Hematopoietic multipotent progenitor cell treated with erythropoietin and hydrocortisone succinate and interleukin-3 and kit ligand, for 15 days (in vitro differentiated cells): ENCODE results near the gene RNU1-3.
"Not testable (repeated sequence)": the region's sequence is repeated elsewhere in the genome, so short reads cannot be mapped to it uniquely, and the experiment has no call there.

Experiments used
- DNase-seq: peaks from one replicate; pipeline ENCODE4 v3.0.0-alpha.2; 2015; ENCODE audit warnings: low spot score

The RNU1-3 gene

DNA sequence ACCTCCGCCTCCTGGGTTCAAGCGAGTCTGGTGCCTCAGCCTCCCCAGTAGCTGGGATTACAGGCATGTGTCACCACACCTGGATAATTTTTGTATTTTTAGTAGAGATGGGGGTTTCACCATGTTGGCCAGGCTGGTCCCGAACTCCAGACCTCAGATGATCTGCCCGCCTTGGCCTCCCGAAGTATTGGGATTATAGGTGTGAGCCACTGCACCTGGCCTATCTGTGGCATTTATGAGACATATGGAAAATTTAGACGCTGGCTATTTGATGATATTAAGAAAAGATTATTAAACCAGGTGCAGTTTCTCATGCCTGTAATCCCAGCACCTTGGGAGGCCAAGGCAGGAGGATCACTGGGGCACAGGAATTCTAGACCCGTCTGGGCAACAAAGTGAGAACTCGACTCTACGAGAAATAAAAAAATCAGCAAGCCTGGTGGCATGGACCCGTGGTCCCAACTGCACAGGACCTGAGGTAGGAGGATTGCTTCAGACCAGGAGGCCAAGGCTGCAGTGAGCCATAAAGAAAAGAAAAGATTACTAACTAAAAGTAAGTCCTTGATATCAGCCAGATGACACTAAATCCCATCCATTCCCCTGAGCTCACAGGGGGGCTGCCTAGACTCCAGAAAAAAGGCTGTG, 30.1 kb downstream of the RNU1-3 start:
- DNase-seq: not testable (repeated sequence)

DNA sequence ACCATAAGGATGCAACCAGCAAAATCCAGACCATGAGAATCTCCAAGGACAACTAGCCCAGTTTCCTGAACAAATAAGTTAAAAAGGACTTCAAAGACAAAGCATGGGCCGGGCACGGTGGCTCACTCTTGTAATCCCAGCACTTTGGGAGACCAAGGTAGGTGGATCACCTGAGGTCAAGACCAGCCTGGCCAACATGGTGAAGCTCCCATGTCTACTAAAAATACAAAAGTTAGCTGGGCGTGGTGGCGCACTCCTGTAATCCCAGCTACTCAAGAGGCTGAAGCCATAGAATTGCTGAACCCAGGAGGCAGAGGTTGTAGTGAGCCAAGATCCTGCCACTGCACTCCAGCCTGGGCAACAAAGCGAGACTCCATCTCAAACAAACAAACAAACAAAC, 30.8 kb downstream of the RNU1-3 start:
- DNase-seq: not testable (repeated sequence)

GRCh38 chr1:16633540-16634282, 33.0 kb downstream of the RNU1-3 start:
- DNase-seq: not testable (repeated sequence)

- not testable (repeated sequence) for DNase-seq
Measured at GRCh38 chr1:16632044-16632850, 34.5 kb downstream of the RNU1-3 start.

- no peak for DNase-seq
Measured at GRCh38 chr1:16631248-16632043, 35.3 kb downstream of the RNU1-3 start.

GRCh38 chr1:16630661-16631247, 36.0 kb downstream of the RNU1-3 start:
- no peak for DNase-seq

DNA sequence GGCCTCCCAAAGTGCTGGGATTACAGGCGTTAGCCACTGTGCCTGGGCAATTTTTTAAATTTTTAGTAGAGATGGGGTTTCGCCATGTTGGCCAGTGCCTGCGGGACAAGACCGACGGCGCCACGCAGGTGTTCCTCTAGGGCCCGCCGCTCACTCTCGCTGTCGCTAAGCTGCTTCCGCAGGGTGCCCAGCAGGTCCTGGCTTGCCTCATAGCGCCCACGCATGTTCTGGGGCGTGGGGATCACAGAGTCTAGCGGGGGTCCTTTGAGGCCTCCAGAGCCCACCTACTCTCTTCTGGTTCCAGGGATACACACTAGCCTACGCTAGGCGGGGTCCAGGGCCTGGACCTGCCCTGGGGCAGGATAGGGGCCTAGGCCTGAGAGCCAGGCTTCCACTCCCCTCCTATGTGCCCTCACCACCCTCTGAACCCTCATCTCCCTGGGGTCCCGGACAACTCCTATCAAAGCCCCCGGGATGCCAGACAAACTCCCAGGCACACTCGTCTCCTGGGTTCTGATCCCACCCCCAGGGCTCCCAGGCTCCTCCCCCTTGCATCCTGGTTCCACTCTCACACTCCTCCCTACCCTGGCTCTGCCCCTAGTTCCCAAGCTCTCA, 36.7 kb downstream of the RNU1-3 start:
- DNase-seq: not testable (repeated sequence)

GRCh38 chr1:16628361-16629111, 38.2 kb downstream of the RNU1-3 start:
- DNase-seq: no peak

DNA sequence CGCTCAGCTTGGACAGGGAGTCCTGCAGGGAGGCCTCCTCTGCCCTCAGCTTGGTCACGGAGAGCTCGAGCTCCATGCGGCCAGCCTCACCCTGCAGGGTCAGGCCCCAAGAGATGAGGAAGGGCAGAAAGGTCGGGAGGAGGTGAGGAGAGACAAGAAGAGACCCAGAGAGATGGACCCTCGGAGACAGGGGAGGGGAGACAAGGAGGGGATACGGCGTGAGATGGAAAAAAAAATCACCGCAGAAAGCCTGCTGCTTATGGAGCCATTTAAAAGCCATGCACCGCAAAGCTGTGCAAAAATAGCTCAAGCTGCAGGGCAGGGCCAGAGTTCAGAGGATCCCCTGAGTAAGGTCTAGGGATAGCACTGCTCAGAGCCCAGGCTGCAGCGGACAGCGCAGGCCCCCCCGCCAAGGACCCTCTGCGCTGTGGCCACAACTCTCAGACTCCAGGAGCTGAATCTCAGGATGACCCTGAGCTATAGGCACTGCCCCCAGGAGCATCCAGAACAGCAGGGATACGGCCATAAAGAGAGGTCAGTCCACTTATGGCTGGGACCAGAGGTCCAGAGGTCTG, 40.3 kb downstream of the RNU1-3 start:
- DNase-seq: not testable (repeated sequence)

GRCh38 chr1:16625497-16626408, 41.0 kb downstream of the RNU1-3 start:
- DNase-seq: no peak

- DNase-seq: not testable (repeated sequence)
Measured at GRCh38 chr1:16623812-16624719, 42.7 kb downstream of the RNU1-3 start.

- not testable (repeated sequence) for DNase-seq
Measured at GRCh38 chr1:16623337-16623736, 43.4 kb downstream of the RNU1-3 start.

DNA sequence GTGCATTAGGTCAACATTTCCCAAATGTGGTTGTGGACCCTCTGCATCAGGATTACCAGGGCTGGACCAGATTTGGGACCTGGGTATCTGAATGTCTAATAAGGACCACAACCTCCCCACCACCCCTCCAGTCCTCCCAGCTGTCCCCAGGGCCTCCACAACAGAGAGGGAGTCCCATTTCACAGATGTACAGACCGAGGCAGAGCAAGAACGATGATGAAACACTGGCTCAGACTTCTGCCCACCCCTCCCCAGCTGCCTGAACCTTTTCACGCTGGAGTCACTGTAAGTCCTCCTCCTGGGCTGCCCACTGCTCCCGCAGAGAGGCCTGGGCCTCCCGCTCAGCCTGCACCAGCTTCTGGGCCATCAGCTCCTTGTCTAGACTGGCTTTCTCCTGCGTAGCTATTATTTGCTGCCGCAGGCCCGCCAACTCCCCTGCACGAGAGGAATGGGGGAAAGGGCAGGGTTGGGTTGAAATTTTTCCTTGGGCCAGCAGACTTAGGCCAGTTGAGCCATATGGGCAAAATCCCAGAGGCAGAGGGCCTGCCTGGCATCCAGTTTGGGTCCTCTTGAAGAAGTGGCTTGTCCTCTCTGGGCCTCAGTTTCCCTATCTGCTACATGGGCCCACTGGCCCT, 45.0 kb downstream of the RNU1-3 start:
- not testable (repeated sequence) for DNase-seq

- DNase-seq: no peak
Measured at GRCh38 chr1:16621300-16621658, 45.5 kb downstream of the RNU1-3 start.

DNA sequence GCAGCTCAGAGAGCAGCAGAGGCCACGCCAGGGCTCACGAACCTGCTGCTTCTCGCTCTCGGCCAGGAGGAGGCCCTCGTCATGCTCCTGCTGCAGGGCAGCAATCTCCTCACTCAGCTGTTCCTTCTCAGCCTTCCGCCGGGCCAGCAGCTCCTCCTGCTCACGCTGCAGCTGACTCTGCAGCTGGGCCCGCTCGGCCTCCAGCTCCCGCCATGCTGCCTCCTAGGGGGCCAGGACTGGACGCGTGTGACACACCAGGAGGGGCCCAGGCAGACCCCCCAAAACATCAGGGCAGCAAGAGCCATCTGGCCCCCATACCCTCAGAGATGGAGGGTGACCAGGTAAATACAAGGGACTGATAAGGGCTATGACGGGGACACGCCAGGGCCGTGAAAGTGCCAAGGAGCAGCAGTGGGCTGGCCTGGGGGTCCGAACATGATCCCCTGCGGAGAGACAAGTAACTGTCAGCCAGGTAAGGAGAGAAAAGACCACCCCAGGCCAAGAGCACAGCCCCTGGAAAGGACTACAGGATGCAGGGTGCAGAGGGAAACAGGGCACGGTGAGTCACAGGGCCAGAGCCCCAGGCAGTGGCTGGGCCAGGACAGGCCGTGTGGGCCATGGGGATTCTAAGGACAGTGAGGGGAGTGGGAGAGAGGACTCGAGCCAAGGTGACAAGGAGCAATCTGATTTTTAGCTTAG, 46.8 kb downstream of the RNU1-3 start:
- not testable (repeated sequence) for DNase-seq

DNA sequence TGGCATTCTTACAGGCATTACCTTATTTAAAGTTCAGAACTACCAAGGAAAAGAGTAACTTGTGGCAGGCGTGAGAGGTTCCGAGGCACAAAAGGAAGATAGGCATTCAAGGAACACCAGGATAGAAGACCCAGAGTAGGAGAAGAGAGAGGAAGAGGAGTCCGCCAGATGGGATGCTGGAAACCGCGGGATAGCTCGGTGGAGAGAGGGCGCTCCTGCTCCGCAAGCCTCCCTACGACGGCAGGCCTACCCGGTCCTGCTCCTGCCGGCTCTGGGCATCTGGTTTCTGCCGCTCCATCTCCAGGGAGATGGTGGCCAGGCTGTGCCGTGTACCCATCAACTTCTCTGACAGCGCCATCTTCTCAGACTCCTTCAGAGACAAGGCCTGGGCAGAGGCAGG, 48.0 kb downstream of the RNU1-3 start:
- no peak for DNase-seq
